GM18498 (cell line): ENCODE results near the gene NME3.

Experiments
- ATAC-seq: cut with Tn5 transposase; IDR thresholded peaks from one replicate; pipeline ENCODE4 v1.9.1; 2021; ENCODE audit warnings: mild to moderate bottlenecking, moderate library complexity; ENCODE audit not compliant: unreplicated experiment

The NME3 gene

GRCh38 chr16:1770328-1771187 lies 785 bp downstream of the NME3 start:
- no peak for ATAC-seq

GRCh38 chr16:1769402-1770300 lies 1.7 kb downstream of the NME3 start:
- ATAC-seq, result no peak

- ATAC-seq, result no peak
Measured at GRCh38 chr16:1768767-1769401, 2.5 kb downstream of the NME3 start.

GRCh38 chr16:1768061-1768766 lies 3.1 kb downstream of the NME3 start:
- ATAC-seq, result no peak

- no peak for ATAC-seq
Measured at GRCh38 chr16:1767116-1767994, 4.0 kb downstream of the NME3 start.

- ATAC-seq, result no peak
Measured at GRCh38 chr16:1766701-1767100, 4.6 kb downstream of the NME3 start.

GRCh38 chr16:1766231-1766630 lies 5.1 kb downstream of the NME3 start:
- ATAC-seq, result no peak

GRCh38 chr16:1765826-1766225 lies 5.5 kb downstream of the NME3 start:
- no peak for ATAC-seq

- no peak for ATAC-seq
Measured at GRCh38 chr16:1764971-1765370, 6.4 kb downstream of the NME3 start.

- ATAC-seq, result no peak
Measured at GRCh38 chr16:1763521-1764511, 7.5 kb downstream of the NME3 start.

- ATAC-seq, result no peak
Measured at GRCh38 chr16:1762879-1763520, 8.3 kb downstream of the NME3 start.

GRCh38 chr16:1762196-1762878 lies 9.0 kb downstream of the NME3 start:
- no peak for ATAC-seq

- no peak for ATAC-seq
Measured at GRCh38 chr16:1761751-1762150, 9.6 kb downstream of the NME3 start.

- ATAC-seq, result no peak
Measured at GRCh38 chr16:1760911-1761310, 10.4 kb downstream of the NME3 start.

GRCh38 chr16:1759511-1759910 lies 11.8 kb downstream of the NME3 start:
- ATAC-seq, result no peak

- no peak for ATAC-seq
Measured at GRCh38 chr16:1758923-1759322, 12.4 kb downstream of the NME3 start.

GRCh38 chr16:1757714-1758461 lies 13.5 kb downstream of the NME3 start:
- ATAC-seq, result no peak
